Astrocyte of the spinal cord (primary cell): ENCODE data around the gene DNM3.

Experiments used
- DNase-seq: peaks from one replicate; pipeline ENCODE4 v3.0.0; 2011; ENCODE audit warnings: low read depth, low spot score
- H3K4me3 ChIP-seq: 2 replicates; pipeline ENCODE4 v1.5.1; 2011; ENCODE audit warnings: low read depth, mild to moderate bottlenecking, low read length, moderate library complexity
- in situ Hi-C: cut with HindIII; loops from 2 replicates; pipeline ENCODE4 v1.10.0; 2017; ENCODE audit warnings: low sequenced_read_pairs
- TF ChIP-seq, protein P1 (sequence below): IDR thresholded peaks from 2 replicates; pipeline ENCODE4 v1.5.1; 2012; ENCODE audit warnings: low read depth, mild to moderate bottlenecking, low read length, inconsistent platforms

DNM3 gene

DNA sequence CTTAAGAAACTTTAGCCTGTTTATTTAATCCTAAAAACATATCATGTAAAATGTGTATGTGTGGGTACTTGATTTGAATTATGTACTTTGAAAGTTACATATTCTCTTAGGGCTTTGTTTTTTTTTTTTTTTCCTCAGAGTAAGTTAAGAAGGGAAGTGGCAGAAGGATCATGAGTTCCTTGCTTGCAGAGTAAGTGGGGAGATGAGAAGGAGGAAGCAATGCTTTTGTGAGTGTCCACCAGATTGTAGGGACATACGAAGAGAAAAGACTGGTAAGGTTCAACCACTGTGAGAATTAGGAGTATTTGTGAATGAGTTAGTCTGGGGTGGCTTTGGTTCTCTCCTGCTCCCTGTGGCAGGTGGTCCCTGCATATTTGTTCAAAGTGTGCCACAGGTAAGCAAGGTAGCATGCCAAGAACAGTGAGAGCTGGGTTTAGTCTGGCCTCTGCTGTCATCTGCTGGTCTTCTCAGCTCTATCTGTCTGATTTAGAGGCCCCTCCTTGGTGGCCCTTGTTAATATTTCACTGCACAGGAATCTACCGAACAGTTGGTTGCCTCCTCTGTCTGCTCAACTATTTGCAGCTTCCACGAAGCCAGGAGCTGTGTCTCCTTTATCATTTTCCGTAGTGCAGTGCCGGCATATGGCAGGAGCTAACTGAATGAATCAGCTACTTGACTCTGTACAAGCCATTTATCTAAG lies 9.5 kb downstream of the DNM3 start:
- no peak overlapping the region for H3K4me3 ChIP-seq
- in situ Hi-C loops, result no loop called here
- TF ChIP-seq, protein P1, sequence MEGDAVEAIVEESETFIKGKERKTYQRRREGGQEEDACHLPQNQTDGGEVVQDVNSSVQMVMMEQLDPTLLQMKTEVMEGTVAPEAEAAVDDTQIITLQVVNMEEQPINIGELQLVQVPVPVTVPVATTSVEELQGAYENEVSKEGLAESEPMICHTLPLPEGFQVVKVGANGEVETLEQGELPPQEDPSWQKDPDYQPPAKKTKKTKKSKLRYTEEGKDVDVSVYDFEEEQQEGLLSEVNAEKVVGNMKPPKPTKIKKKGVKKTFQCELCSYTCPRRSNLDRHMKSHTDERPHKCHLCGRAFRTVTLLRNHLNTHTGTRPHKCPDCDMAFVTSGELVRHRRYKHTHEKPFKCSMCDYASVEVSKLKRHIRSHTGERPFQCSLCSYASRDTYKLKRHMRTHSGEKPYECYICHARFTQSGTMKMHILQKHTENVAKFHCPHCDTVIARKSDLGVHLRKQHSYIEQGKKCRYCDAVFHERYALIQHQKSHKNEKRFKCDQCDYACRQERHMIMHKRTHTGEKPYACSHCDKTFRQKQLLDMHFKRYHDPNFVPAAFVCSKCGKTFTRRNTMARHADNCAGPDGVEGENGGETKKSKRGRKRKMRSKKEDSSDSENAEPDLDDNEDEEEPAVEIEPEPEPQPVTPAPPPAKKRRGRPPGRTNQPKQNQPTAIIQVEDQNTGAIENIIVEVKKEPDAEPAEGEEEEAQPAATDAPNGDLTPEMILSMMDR, result no peak
- no peak for DNase-seq

DNA sequence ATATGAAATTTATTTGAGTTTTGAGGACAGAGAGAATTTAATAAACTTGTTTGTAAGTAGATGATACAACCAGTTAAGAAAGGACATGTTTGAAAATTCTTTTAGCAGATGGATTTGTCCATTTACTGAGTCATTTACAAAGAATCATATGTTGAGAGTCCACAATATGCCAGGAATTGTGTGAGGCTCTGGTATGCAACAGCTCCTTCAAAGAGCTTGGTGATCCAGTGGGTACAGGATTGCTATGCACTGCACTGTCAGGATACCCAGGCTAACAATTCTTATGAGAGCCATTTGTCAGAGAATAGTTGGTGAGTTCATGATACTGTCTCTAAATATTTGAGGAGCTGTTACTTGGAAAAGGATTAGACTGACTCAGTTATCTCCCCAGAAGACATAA lies 11.0 kb downstream of the DNM3 start:
- no peak overlapping the region for H3K4me3 ChIP-seq
- TF ChIP-seq, protein P1, result no peak
- in situ Hi-C loops, result no loop called here
- no peak for DNase-seq

DNA sequence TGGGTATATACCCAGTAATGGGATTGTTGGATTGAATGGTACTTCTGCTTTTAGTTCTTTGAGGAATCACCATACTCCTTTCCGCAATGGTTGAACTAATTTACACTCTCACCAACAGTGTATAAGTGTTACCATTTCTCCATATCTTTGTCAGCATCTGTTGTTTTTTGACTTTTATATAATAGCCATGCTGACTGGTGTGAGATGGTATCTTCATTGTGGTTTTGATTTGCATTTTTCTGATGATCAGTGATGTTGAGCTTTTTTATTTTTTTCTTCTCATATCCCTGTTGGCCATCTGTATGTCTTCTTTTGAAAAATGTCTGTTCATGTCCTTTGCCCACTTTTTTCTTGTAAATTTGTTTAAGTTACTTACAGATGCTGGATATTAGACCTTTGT lies 14.1 kb downstream of the DNM3 start:
- H3K4me3 ChIP-seq, result no peak overlapping the region
- no peak for DNase-seq
- in situ Hi-C loops, result no loop called here
- TF ChIP-seq, protein P1, result no peak

DNA sequence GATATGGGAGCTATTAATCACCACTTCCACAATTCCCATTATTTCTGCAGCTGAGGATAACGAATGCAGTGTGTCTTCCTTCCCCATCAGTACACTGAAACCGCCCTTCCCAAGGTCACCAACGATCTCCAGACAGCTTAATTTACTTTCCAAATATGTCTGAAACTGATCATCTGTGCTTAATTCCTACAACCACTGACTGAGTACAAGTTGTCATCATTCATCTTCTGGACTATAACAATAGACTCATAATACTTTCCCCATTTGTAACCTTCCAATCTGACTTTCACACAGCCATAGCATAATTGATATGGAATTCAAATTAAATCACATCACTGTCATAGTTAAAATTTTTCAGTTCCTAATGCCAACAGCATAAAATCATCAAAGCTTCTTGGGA lies 17.4 kb downstream of the DNM3 start:
- TF ChIP-seq, protein P1, result no peak
- no peak for DNase-seq
- no peak overlapping the region for H3K4me3 ChIP-seq
- in situ Hi-C loops, result no loop called here

DNA sequence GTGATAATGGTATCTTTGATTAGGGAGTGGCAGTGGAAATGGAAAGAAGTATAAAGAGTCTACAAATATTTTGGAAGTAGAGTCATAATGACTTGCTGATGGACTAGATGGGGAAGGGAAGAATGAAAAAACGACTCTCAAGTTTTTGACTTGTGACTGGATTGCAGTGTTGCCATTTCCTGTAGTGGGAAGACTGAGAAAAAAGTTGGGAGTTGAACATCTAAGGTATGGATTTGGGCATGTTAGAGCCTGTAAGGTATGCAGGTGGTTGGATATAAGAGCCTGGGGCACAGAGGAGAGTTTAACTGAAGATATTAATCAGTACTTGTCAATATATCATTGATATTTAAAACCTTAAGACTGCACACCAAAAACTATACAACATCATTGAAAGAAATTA lies 19.4 kb downstream of the DNM3 start:
- TF ChIP-seq, protein P1, result no peak
- no peak overlapping the region for H3K4me3 ChIP-seq
- in situ Hi-C loops, result no loop called here
- no peak for DNase-seq

DNA sequence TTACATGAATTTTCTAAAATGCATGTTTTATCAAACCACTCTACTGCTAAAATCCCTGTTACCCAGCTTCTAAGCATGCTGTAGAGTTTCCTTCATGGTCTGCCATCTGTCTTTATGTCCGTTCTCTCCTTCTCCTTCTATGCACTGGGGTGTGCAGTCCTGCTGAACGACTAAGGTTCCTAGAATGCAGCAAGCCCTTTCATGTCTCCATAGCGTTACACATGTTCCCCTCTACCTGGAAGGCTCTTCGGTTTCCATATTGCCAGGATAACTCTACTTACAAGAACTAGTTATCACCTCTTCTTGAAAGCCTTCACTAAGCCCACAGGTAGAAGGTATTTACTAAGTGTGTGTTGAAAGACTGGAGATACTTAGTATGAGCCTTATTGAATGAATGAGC lies 22.2 kb downstream of the DNM3 start:
- TF ChIP-seq, protein P1, result no peak
- no peak overlapping the region for H3K4me3 ChIP-seq
- DNase-seq, result no peak
- in situ Hi-C loops, result no loop called here

DNA sequence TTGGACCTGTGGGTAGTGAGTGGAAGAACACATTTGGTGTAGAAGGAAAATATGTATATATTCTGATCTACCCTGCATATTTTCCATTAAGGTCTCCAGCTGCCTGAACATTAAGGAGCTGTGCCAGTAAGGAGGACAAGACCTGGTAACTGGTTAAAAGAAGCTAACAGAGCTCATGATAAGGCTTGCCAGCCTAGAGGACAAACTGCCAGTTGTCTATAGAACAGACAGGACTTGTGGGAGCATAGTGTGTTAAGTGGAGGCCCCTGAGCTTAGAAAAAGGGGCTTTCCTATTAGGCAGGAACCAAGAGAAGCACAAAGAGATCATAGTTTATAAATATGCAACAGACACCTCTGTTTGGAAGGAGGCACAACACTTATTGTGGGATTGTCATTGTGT lies 23.0 kb downstream of the DNM3 start:
- TF ChIP-seq, protein P1, result no peak
- no peak overlapping the region for H3K4me3 ChIP-seq
- in situ Hi-C loops, result no loop called here
- DNase-seq, result no peak
